Esophagus squamous epithelium (tissue), 5 donors: ENCODE measurements around the gene PRKCA. TPM values are rescaled to one million over a fixed set of nuclear protein-coding genes. Genes with fewer than 3 reads are reported as not detected.

ENCODE experiments used
- DNase-seq: peaks from one replicate; lab custom pipeline; 2025; lab: John Stamatoyannopoulos, UW
- H3K27ac ChIP-seq, 4 donors: fragments of 200-600 bp; sonication (generic); one replicate each; pipeline ENCODE4 v1.5.1; 2016 to 2019; ENCODE audit warnings: mild to moderate bottlenecking in 1 of 4
- H3K27me3 ChIP-seq, 4 donors: fragments of 200-600 bp; sonication (generic); 1 replicate in 3 of 4; 2 replicates in 1 of 4; pipeline versions ENCODE4 v1.5.1 to v1.6.0; 2017 to 2021; ENCODE audit warnings: antibody characterized with exemption in 1 of 4
- H3K36me3 ChIP-seq, 3 donors: fragments of 200-600 bp; sonication (generic); one replicate each; pipeline ENCODE4 v1.5.1; 2016 to 2019
- H3K4me1 ChIP-seq, 3 donors: fragments of 200-600 bp; sonication (generic); one replicate each; pipeline ENCODE4 v1.5.1; 2017 to 2019
- H3K4me3 ChIP-seq, 4 donors: fragments of 200-600 bp; sonication (generic); 1 replicate in 3 of 4; 2 replicates in 1 of 4; pipeline ENCODE4 v1.5.1; 2016 to 2019; ENCODE audit warnings: mild to moderate bottlenecking in 2 of 4, moderate library complexity in 1 of 4
- H3K9me3 ChIP-seq, 3 donors: fragments of 200-600 bp; sonication (generic); one replicate each; pipeline ENCODE4 v1.5.1; 2016 to 2019
- POLR2A ChIP-seq, 4 donors: fragments of 450-650 bp; IDR thresholded peaks; one replicate each; pipeline ENCODE4 v1.6.1; 2017; ENCODE audit warnings: antibody characterized with exemption in 4 of 4, mild to moderate bottlenecking in 4 of 4, moderate library complexity in 3 of 4
- WGBS, 2 donors: methylation state at CpG; one replicate each; pipeline ENCODE4 v1.1.5; 2018; 5-methylcytosine and 5-hydroxymethylcytosine counted together
- intact Hi-C: fragments of 100-400 bp; cut with DNase I; formaldehyde crosslinking; loops from one replicate; pipeline ENCODE4 v1.15.0; 2022
- total RNA-seq, 4 donors: library from RNA; depleted of rRNA; stranded (reverse); fragments of >200 nt; gene quantifications; one replicate each; pipeline ENCODE4 v1.1.0, GENCODE V29; 2016
- TF ChIP-seq, protein P1 (sequence below), 6 experiments: fragments of 450-650 bp in 4 of 6; fragments of 200-600 bp in 2 of 6; sonication (generic) in 2 of 6; IDR thresholded peaks; one replicate each; pipeline ENCODE4 v1.5.1; 2016 to 2019; ENCODE audit warnings: antibody characterized with exemption in 6 of 6, mild to moderate bottlenecking in 4 of 6, moderate library complexity in 4 of 6
- donor health status: DM: yes; HTN: yes; CAD: no.

PRKCA gene
- total RNA-seq, 4 donors from 2014 or later = 2.4 to 9.2 (median 4.2) TPM

DNA sequence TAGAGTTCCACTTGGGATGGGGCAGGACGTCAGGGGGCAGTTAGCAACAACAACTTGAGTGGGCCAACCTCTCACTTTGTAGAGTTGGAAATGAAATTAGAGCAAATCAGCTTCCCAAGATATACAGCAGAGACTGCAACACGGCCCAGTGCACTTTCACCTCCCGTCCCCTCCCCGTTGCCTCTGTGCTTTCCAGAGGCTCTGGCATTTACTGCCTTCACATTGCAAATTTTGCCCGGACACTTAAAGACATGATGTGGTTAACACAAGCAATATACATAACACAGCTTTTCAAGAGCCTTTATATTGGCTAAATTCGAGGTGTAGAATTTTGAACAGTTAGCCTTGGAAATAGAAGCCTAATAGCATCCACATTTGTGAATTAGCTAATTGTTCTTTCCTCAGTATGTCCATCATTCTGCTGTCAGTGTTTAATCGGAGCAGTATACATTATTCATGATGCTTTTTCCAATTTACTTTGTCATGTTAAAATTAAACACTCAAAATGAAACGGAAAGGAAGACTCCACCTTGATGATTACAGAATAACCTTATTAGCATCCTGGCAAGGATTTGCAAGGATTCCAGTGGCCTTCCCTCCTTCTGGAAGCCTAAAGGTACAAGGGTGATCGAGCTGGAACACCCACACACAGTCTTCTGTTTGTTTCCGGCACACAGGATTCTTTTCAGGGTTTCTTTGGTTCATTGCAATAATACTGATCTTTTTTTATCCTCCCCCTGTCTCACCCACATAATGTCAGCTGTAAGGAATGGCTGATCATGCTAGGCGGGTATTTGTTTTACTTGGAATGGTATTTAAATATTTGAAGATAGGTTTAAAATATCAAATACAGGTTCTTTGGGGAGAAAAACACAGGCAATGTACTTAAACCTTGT lies 341.6 kb downstream of the PRKCA start:
- H3K36me3 ChIP-seq = peaks cover 0 to 19% (median 0%) of the 10 kb centered on the region in 3 donors
- DNase-seq = no peak
- no peaks in the 10 kb centered on the region for H3K27me3 ChIP-seq
- intact Hi-C loops = no loop called here
- 51 to 61% methylated on average over 10 to 11 of the region's 11 CpGs for WGBS, 2 donors
- H3K4me3 ChIP-seq = no peak overlapping the region
- H3K9me3 ChIP-seq = no peaks in the 10 kb centered on the region
- TF ChIP-seq, protein P1, sequence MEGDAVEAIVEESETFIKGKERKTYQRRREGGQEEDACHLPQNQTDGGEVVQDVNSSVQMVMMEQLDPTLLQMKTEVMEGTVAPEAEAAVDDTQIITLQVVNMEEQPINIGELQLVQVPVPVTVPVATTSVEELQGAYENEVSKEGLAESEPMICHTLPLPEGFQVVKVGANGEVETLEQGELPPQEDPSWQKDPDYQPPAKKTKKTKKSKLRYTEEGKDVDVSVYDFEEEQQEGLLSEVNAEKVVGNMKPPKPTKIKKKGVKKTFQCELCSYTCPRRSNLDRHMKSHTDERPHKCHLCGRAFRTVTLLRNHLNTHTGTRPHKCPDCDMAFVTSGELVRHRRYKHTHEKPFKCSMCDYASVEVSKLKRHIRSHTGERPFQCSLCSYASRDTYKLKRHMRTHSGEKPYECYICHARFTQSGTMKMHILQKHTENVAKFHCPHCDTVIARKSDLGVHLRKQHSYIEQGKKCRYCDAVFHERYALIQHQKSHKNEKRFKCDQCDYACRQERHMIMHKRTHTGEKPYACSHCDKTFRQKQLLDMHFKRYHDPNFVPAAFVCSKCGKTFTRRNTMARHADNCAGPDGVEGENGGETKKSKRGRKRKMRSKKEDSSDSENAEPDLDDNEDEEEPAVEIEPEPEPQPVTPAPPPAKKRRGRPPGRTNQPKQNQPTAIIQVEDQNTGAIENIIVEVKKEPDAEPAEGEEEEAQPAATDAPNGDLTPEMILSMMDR (IDR thresholded peaks at IDR 0.05) = no peak
- TF ChIP-seq POLR2A (IDR thresholded peaks at IDR 0.05) = no peak
- H3K4me1 ChIP-seq = peaks cover 0 to 11% (median 4%) of the 10 kb centered on the region in 3 donors
- H3K27ac ChIP-seq = no peak overlapping the region

DNA sequence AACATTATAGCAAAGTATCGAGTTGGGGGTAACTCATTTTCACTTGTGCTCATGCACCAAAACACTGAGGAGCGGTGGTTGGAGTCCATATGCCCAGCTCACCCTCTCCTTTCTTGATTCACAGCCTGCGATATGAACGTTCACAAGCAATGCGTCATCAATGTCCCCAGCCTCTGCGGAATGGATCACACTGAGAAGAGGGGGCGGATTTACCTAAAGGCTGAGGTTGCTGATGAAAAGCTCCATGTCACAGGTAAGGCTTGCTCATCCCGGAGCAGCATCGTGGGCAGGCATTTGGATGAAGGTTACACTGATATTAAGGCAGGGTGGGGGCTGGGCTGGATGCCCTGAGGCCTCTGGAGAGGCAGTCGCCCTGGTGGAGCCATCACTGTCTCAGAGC lies 342.8 kb downstream of the PRKCA start:
- no peak for DNase-seq
- TF ChIP-seq, protein P1 (IDR thresholded peaks at IDR 0.05) = no peak
- TF ChIP-seq POLR2A (IDR thresholded peaks at IDR 0.05) = no peak
- no peaks in the 10 kb centered on the region for H3K9me3 ChIP-seq
- 94 to 96% methylated on average over 8 to 10 of the region's 10 CpGs for WGBS, 2 donors
- intact Hi-C loops = no loop called here
- H3K4me3 ChIP-seq = no peak overlapping the region
- no peaks in the 10 kb centered on the region for H3K27me3 ChIP-seq
- H3K36me3 ChIP-seq = peaks cover 0 to 19% (median 0%) of the 10 kb centered on the region in 3 donors
- peaks cover 0 to 11% (median 4%) of the 10 kb centered on the region in 3 donors for H3K4me1 ChIP-seq
- H3K27ac ChIP-seq = no peak overlapping the region

DNA sequence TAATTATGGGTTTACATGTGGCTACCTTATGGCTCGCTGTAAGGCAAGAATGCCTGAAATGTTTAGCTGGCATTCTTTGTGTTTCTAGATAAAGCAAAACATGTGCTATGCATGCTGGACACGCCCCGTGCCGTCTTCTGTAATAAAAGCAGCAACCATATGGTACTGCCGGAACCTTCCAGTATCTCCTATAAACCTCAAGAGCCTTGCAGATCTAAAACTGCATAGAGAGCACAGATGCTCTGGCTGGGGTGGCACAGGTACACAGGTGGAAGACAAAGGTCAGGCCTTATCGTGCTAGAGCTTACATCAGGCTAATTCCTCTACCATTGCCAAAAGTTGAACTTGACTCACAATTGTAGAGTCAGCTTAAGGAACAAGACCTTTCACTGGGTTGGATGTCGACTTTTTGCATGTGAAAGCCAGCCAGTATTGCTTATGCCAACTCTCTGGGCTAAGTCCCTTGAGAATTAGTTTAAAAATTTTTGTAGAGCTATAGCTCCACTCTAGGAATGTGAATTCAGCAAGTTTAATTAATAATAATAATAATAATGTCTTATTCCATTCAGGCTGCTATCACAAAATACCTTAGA lies 345.1 kb downstream of the PRKCA start:
- WGBS, 2 donors = 58 to 73% methylated on average over 3 to 7 of the region's 7 CpGs
- H3K27ac ChIP-seq = no peak overlapping the region
- intact Hi-C loops = no loop called here

DNA sequence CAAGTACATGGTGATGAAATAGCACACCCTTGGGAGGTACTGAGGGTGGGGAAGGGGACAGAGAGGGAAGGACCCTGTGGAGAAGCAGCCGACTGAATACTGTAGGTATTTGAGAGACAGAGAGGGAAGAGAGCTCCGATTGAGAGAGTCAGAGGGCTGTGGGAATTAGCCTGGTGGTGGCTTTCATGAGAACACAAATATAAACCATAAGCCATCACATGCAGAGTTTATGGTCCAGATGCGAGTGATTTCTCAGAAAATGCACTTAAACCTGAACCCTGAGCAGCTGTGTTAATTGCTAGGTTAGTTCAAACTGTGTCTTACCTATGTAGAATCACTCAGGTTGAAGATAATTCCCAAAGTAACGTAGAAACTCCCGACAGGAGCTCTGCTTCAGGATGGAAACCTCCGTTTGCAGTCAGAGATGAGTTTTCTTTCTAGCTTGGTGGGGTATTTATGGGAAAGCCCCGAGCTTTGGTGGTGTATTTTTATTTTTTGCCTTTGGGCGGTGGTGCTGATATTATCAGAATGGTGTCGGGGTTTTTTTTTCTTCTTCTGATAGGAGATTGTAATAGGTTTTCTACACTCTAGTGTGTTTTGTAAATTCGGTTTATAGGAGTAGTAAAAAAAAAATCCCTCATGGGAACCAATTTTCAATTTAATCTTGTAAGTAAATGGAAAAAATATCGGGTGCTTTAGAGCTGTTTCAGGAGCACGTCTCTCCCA lies 347.6 kb downstream of the PRKCA start:
- H3K9me3 ChIP-seq = no peaks in the 10 kb centered on the region
- H3K27me3 ChIP-seq = no peaks in the 10 kb centered on the region
- peaks cover 0 to 24% (median 13%) of the 10 kb centered on the region in 3 donors for H3K4me1 ChIP-seq
- intact Hi-C loops = no loop called here
- no peak overlapping the region for H3K27ac ChIP-seq
- H3K4me3 ChIP-seq = no peak overlapping the region
- 83 to 85% methylated on average over 12 of the region's 12 CpGs for WGBS, 2 donors
- peaks cover 0 to 13% (median 0%) of the 10 kb centered on the region in 3 donors for H3K36me3 ChIP-seq
- DNase-seq = no peak
- TF ChIP-seq, protein P1 (IDR thresholded peaks at IDR 0.05) = no peak
- TF ChIP-seq POLR2A (IDR thresholded peaks at IDR 0.05) = no peak

More for the DNA sequence above, 345.1 kb downstream of the PRKCA start:
- Histone ChIP-seq H3K4me3 (no peak overlapping the region), H3K27me3 (no peaks in the 10 kb centered on the region), H3K36me3 (peaks cover 0 to 14% (median 0%) of the 10 kb centered on the region in 3 donors), H3K4me1 (peaks cover 0 to 11% (median 4%) of the 10 kb centered on the region in 3 donors), H3K9me3 (no peaks in the 10 kb centered on the region)
- no peak for TF ChIP-seq POLR2A (IDR thresholded peaks at IDR 0.05)
- TF ChIP-seq, protein P1 (IDR thresholded peaks at IDR 0.05) = no peak
- no peak for DNase-seq
